H9 (cell line): ENCODE measurements around the gene NMUR1. TPM values are rescaled to one million over a fixed set of nuclear protein-coding genes. Genes with fewer than 3 reads are reported as not detected.

Experiments used
- DNase-seq: peaks from one replicate; pipeline ENCODE4 v3.0.0-alpha.2; 2017
- H2AFZ ChIP-seq: one replicate; pipeline ENCODE4 v1.6.1; 2013; ENCODE audit warnings: mild to moderate bottlenecking, low read length, control low read depth, moderate library complexity
- H2AK5ac ChIP-seq: 2 replicates; pipeline ENCODE4 v1.6.1; 2013; ENCODE audit warnings: low read length, control low read depth, mixed read lengths; ENCODE audit not compliant: insufficient read length
- H2BK120ac ChIP-seq: one replicate; pipeline ENCODE4 v1.6.1; 2013; ENCODE audit warnings: low read depth, mild to moderate bottlenecking, low read length, control low read depth, inconsistent platforms; ENCODE audit not compliant: poor library complexity, severe bottlenecking
- H2BK12ac ChIP-seq: 2 replicates; pipeline ENCODE4 v1.6.1; 2013; ENCODE audit warnings: low read length, control low read depth, mixed read lengths, low read depth; ENCODE audit not compliant: insufficient read length
- H2BK15ac ChIP-seq: 2 replicates; pipeline ENCODE4 v1.6.1; 2013; ENCODE audit warnings: low read depth, low read length, control low read depth
- H2BK20ac ChIP-seq: one replicate; pipeline ENCODE4 v1.6.1; 2013; ENCODE audit warnings: low read depth, mild to moderate bottlenecking, low read length, control low read depth, inconsistent platforms; ENCODE audit not compliant: poor library complexity, severe bottlenecking
- H2BK5ac ChIP-seq: 2 replicates; pipeline ENCODE4 v1.6.1; 2013; ENCODE audit warnings: low read length, control low read depth, mixed read lengths; ENCODE audit not compliant: insufficient read length
- H3K14ac ChIP-seq: 2 replicates; pipeline ENCODE4 v1.6.1; 2013; ENCODE audit warnings: low read length, control low read depth; ENCODE audit not compliant: insufficient read depth
- H3K18ac ChIP-seq: 2 replicates; pipeline ENCODE4 v1.6.1; 2013; ENCODE audit warnings: low read depth, mild to moderate bottlenecking, mixed read lengths, low read length, control low read depth; ENCODE audit not compliant: insufficient read length
- H3K23ac ChIP-seq: 2 replicates; pipeline ENCODE4 v1.6.1; 2013; ENCODE audit warnings: low read length, control low read depth, mixed read lengths, low read depth; ENCODE audit not compliant: insufficient read length
- H3K23me2 ChIP-seq: 2 replicates; pipeline ENCODE4 v1.6.1; 2013; ENCODE audit warnings: low read depth, mild to moderate bottlenecking, mixed read lengths, low read length, control low read depth; ENCODE audit not compliant: insufficient read length, poor library complexity, severe bottlenecking
- H3K27ac ChIP-seq: 2 replicates; pipeline ENCODE4 v1.5.1; 2013; ENCODE audit warnings: low read length, control low read depth, mixed read lengths, low read depth; ENCODE audit not compliant: insufficient read length
- H3K27me3 ChIP-seq: 2 replicates; pipeline ENCODE4 v1.6.1; 2013; ENCODE audit warnings: low read length, control low read depth, inconsistent platforms; ENCODE audit not compliant: insufficient read depth
- H3K4ac ChIP-seq: 2 replicates; pipeline ENCODE4 v1.6.1; 2013; ENCODE audit warnings: low read depth, mild to moderate bottlenecking, control low read depth, inconsistent platforms, low read length, moderate library complexity
- H3K4me1 ChIP-seq: 2 replicates; pipeline ENCODE4 v1.6.1; 2013; ENCODE audit warnings: low read length, control low read depth, inconsistent platforms; ENCODE audit not compliant: insufficient read depth
- H3K4me2 ChIP-seq: 2 replicates; pipeline ENCODE4 v1.6.1; 2013; ENCODE audit warnings: low read length, control low read depth, mixed read lengths; ENCODE audit not compliant: insufficient read length, insufficient read depth
- H3K56ac ChIP-seq: 2 replicates; pipeline ENCODE4 v1.6.1; 2013; ENCODE audit warnings: low read depth, mild to moderate bottlenecking, mixed read lengths, low read length, control low read depth; ENCODE audit not compliant: insufficient read length
- H3K79me1 ChIP-seq: 2 replicates; pipeline ENCODE4 v1.6.1; 2013; ENCODE audit warnings: low read depth, mild to moderate bottlenecking, moderate library complexity, low read length, control low read depth, inconsistent platforms; ENCODE audit not compliant: insufficient read depth, poor library complexity, severe bottlenecking
- H3K79me2 ChIP-seq: 2 replicates; pipeline ENCODE4 v1.6.1; 2013; ENCODE audit warnings: low read length, control low read depth, inconsistent platforms; ENCODE audit not compliant: insufficient read depth
- H3K9ac ChIP-seq: 2 replicates; pipeline ENCODE4 v1.6.1; 2013; ENCODE audit warnings: low read length, control low read depth, mixed read lengths; ENCODE audit not compliant: insufficient read length; ENCODE audit errors: extremely low read depth
- H3K9me3 ChIP-seq: one replicate; pipeline ENCODE4 v1.6.1; 2013; ENCODE audit warnings: low read depth, low read length, inconsistent platforms; ENCODE audit not compliant: control insufficient read depth
- H3T11ph ChIP-seq: one replicate; pipeline ENCODE4 v1.6.1; 2013; ENCODE audit warnings: mild to moderate bottlenecking, low read length, control low read depth, inconsistent platforms
- H4K20me1 ChIP-seq: one replicate; pipeline ENCODE4 v1.6.1; 2013; ENCODE audit not compliant: control insufficient read depth, insufficient read length, insufficient read depth
- H4K5ac ChIP-seq: 2 replicates; pipeline ENCODE4 v1.6.1; 2013; ENCODE audit warnings: low read depth, mild to moderate bottlenecking, mixed read lengths, low read length, control low read depth; ENCODE audit not compliant: insufficient read length
- H4K8ac ChIP-seq: replicated peaks from 2 replicates; pipeline ENCODE4 v1.6.1; 2013; ENCODE audit warnings: low read length, control low read depth, mixed read lengths, low read depth; ENCODE audit not compliant: insufficient read length
- H4K91ac ChIP-seq: 2 replicates; pipeline ENCODE4 v1.6.1; 2013; ENCODE audit warnings: low read depth, mild to moderate bottlenecking, moderate library complexity, mixed read lengths, low read length, control low read depth; ENCODE audit not compliant: insufficient read length
- H3K27ac Mint-ChIP-seq, 3 experiments: 2 replicates in 2 of 3; 3 replicates in 1 of 3; pipeline ENCODE4 v1.8.0; 2020 to 2021; ENCODE audit warnings: mixed read lengths in 3 of 3, mild to moderate bottlenecking in 1 of 3, moderate library complexity in 1 of 3
- H3K27me3 Mint-ChIP-seq: 2 replicates; pipeline ENCODE4 v1.8.0; 2021; ENCODE audit warnings: low read depth, mild to moderate bottlenecking, moderate library complexity, mixed read lengths
- H3K36me3 Mint-ChIP-seq, 3 experiments: 2 replicates in 2 of 3; 3 replicates in 1 of 3; pipeline ENCODE4 v1.8.0; 2020 to 2021; ENCODE audit warnings: low read depth in 3 of 3, mixed read lengths in 3 of 3; ENCODE audit not compliant: insufficient read depth in 1 of 3
- H3K4me1 Mint-ChIP-seq, 2 experiments: 2 replicates each; pipeline ENCODE4 v1.8.0; 2020; ENCODE audit warnings: mixed read lengths in 2 of 2
- H3K4me3 Mint-ChIP-seq, 2 experiments: 2 replicates in 1 of 2; 3 replicates in 1 of 2; pipeline ENCODE4 v1.8.0; 2020 to 2021; ENCODE audit warnings: mild to moderate bottlenecking in 2 of 2, mixed read lengths in 2 of 2, moderate library complexity in 1 of 2
- H3K9me3 Mint-ChIP-seq, 2 experiments: 2 replicates in 1 of 2; 3 replicates in 1 of 2; pipeline ENCODE4 v1.8.0; 2020; ENCODE audit warnings: mild to moderate bottlenecking in 2 of 2, mixed read lengths in 2 of 2, moderate library complexity in 1 of 2
- CTCF ChIP-seq: fragments of 200-600 bp; sonication (generic); conservative IDR thresholded peaks from 3 replicates; pipeline ENCODE4 v1.8.0; 2021; ENCODE audit warnings: antibody characterized with exemption, mild to moderate bottlenecking
- WGBS: extraction: QIAGEN DNeasy Blood & Tissue Kit; methylation state at CpG from one replicate; pipeline ENCODE4 v1.1.7; 2013; ENCODE audit warnings: missing lambda C conversion rate, low lambda C conversion rate, mixed read lengths; ENCODE audit not compliant: insufficient read length; ENCODE audit errors: extremely low coverage; 5-methylcytosine and 5-hydroxymethylcytosine counted together
- total RNA-seq: library from RNA; stranded (reverse); gene quantifications from 2 replicates; pipeline ENCODE4 v1.2.1, GENCODE V29; 2021

The NMUR1 gene
- total RNA-seq, 1 experiment from 2014 or later, result 0.20 TPM

- Histone ChIP-seq H3K79me1 (no peaks in the 10 kb centered on the region), H2BK15ac (no peak overlapping the region), H2AFZ (no peak overlapping the region), H3K4me1 (no peaks in the 10 kb centered on the region), H3K27ac (no peak overlapping the region), H3K18ac (no peak overlapping the region), H3K4me2 (no peak overlapping the region), H2AK5ac (no peak overlapping the region), H3K14ac (no peak overlapping the region), H2BK20ac (no peak overlapping the region), H4K5ac (no peak overlapping the region), H2BK5ac (no peak overlapping the region), H4K91ac (no peak overlapping the region), H2BK120ac (no peak overlapping the region), H3K9me3 (no peaks in the 10 kb centered on the region), H3K27me3 (no peaks in the 10 kb centered on the region), H3K23me2 (no peaks in the 10 kb centered on the region), H3K23ac (no peak overlapping the region), H3K4ac (no peak overlapping the region), H4K8ac (no peak overlapping the region), H4K20me1 (no peaks in the 10 kb centered on the region), H3T11ph (no peak overlapping the region), H2BK12ac (no peak overlapping the region), H3K9ac (no peak overlapping the region), H3K56ac (no peak overlapping the region), H3K79me2 (no peaks in the 10 kb centered on the region)
- Mint-ChIP-seq H3K9me3 (peaks cover 24 to 29% of the 10 kb centered on the region in 2 experiments), H3K4me3 (no peak overlapping the region), H3K36me3 (peaks cover 4 to 12% (median 8%) of the 10 kb centered on the region in 3 experiments), H3K27ac (no peak overlapping the region), H3K4me1 (peaks cover 1 to 2% of the 10 kb centered on the region in 2 experiments; a peak in 3 of 4 replicates), H3K27me3 (peaks cover 2% of the 10 kb centered on the region)
- no peak for TF ChIP-seq CTCF
- WGBS, result no CpG with 5 or more reads among the region's 13 CpGs
- DNase-seq, result no peak
Measured at GRCh38 chr2:231549446-231550239, 19.4 kb upstream of the NMUR1 start.
